Esophagus muscularis mucosa (tissue), 4 donors: ENCODE results near the gene NIPSNAP2. TPM values are rescaled to one million over a fixed set of nuclear protein-coding genes. Genes with fewer than 3 reads are reported as not detected.
"Not testable (repeated sequence)": the region's sequence is repeated elsewhere in the genome, so short reads cannot be mapped to it uniquely, and the experiment has no call there.

Source experiments
- DNase-seq: peaks from one replicate; pipeline ENCODE4 v3.0.0-alpha.2; 2017; ENCODE audit errors: extremely low spot score
- H3K27ac ChIP-seq, 4 donors: fragments of 200-600 bp; sonication (generic); replicated peaks in 1 of 4; 1 replicate in 3 of 4; 2 replicates in 1 of 4; pipeline ENCODE4 v1.5.1; 2016 to 2019; ENCODE audit warnings: mild to moderate bottlenecking in 1 of 4
- H3K27me3 ChIP-seq, 4 donors: fragments of 200-600 bp; sonication (generic); one replicate each; pipeline versions ENCODE4 v1.5.1 to v1.6.0; 2016 to 2019
- H3K36me3 ChIP-seq, 4 donors: fragments of 200-600 bp; sonication (generic); one replicate each; pipeline ENCODE4 v1.5.1; 2016 to 2019
- H3K4me1 ChIP-seq, 4 donors: fragments of 200-600 bp; sonication (generic); one replicate each; pipeline ENCODE4 v1.5.1; 2016 to 2019
- H3K4me3 ChIP-seq, 4 donors: fragments of 200-600 bp; sonication (generic); 1 replicate in 2 of 4; 2 replicates in 2 of 4; pipeline ENCODE4 v1.5.1; 2016 to 2019; ENCODE audit warnings: mild to moderate bottlenecking in 4 of 4, moderate library complexity in 1 of 4
- H3K9me3 ChIP-seq, 4 donors: fragments of 200-600 bp; sonication (generic); 1 replicate in 3 of 4; 2 replicates in 1 of 4; pipeline ENCODE4 v1.5.1; 2016 to 2019
- EP300 ChIP-seq: sonication (generic); formaldehyde crosslinking; IDR thresholded peaks from one replicate; pipeline ENCODE4 v1.6.1; 2017; ENCODE audit warnings: antibody characterized with exemption
- POLR2A ChIP-seq: fragments of 450-650 bp; IDR thresholded peaks from one replicate; pipeline ENCODE4 v1.6.1; 2017; ENCODE audit warnings: antibody characterized with exemption, moderate library complexity, mild to moderate bottlenecking, low read depth
- POLR2AphosphoS5 ChIP-seq, 2 donors: sonication (generic); formaldehyde crosslinking; IDR thresholded peaks; one replicate each; pipeline ENCODE4 v1.6.1; 2017; ENCODE audit warnings: antibody characterized with exemption in 2 of 2
- WGBS: methylation state at CpG from one replicate; pipeline ENCODE4 v1.1.5; 2018; 5-methylcytosine and 5-hydroxymethylcytosine counted together
- intact Hi-C: fragments of 100-400 bp; cut with DNase I; formaldehyde crosslinking; loops from one replicate; pipeline ENCODE4 v1.15.1; 2023
- total RNA-seq, 4 donors: library from RNA; depleted of rRNA; stranded (reverse); fragments of >200 nt; gene quantifications; one replicate each; pipeline versions ENCODE4 v1.1.0 to v1.2.1, GENCODE V29; 2016
- TF ChIP-seq, protein P1 (sequence below), 3 experiments: fragments of 200-600 bp in 2 of 3; fragments of 450-650 bp in 1 of 3; sonication (generic) in 2 of 3; IDR thresholded peaks; one replicate each; pipeline ENCODE4 v1.5.1; 2017 to 2019; ENCODE audit warnings: antibody characterized with exemption in 3 of 3, mild to moderate bottlenecking in 2 of 3, moderate library complexity in 1 of 3

Gene NIPSNAP2
- total RNA-seq, 4 donors from 2014 or later = 93.3 to 131 (median 116) TPM

DNA sequence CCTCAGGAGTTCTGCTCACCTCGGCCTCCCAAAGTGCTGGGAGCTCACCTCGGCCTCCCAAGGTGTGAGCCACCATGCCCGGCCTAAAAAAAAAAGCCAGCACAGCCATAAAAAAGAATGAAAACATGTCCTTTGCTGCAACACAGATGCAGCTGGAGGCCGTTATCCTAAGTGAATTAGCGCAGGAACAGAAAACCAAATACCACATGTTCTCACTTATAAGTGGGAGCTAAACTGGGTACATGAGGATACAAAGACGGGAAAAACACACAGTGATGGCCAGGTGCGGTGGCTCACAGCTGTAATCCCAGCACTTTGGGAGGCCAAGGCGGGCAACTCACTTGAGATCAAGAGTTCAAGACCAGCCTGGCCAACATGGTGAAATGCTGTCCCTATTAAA lies 66.0 kb downstream of the NIPSNAP2 start:
- WGBS = 93% methylated on average over 8 of the region's 8 CpGs
- no peak for TF ChIP-seq POLR2AphosphoS5 (IDR thresholded peaks at IDR 0.05)
- no peak for TF ChIP-seq POLR2A
- TF ChIP-seq EP300 = no peak
- TF ChIP-seq, protein P1, sequence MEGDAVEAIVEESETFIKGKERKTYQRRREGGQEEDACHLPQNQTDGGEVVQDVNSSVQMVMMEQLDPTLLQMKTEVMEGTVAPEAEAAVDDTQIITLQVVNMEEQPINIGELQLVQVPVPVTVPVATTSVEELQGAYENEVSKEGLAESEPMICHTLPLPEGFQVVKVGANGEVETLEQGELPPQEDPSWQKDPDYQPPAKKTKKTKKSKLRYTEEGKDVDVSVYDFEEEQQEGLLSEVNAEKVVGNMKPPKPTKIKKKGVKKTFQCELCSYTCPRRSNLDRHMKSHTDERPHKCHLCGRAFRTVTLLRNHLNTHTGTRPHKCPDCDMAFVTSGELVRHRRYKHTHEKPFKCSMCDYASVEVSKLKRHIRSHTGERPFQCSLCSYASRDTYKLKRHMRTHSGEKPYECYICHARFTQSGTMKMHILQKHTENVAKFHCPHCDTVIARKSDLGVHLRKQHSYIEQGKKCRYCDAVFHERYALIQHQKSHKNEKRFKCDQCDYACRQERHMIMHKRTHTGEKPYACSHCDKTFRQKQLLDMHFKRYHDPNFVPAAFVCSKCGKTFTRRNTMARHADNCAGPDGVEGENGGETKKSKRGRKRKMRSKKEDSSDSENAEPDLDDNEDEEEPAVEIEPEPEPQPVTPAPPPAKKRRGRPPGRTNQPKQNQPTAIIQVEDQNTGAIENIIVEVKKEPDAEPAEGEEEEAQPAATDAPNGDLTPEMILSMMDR (IDR thresholded peaks at IDR 0.05) = no peak
- peaks cover 8 to 18% (median 9%) of the 10 kb centered on the region in 4 donors for H3K4me1 ChIP-seq
- DNase-seq = no peak
- no peaks in the 10 kb centered on the region for H3K9me3 ChIP-seq
- H3K36me3 ChIP-seq = peaks cover 0 to 11% (median 4%) of the 10 kb centered on the region in 4 donors
- H3K27ac ChIP-seq = no peak overlapping the region
- intact Hi-C loops = no loop called here
- no peaks in the 10 kb centered on the region for H3K27me3 ChIP-seq
- no peak overlapping the region for H3K4me3 ChIP-seq

DNA sequence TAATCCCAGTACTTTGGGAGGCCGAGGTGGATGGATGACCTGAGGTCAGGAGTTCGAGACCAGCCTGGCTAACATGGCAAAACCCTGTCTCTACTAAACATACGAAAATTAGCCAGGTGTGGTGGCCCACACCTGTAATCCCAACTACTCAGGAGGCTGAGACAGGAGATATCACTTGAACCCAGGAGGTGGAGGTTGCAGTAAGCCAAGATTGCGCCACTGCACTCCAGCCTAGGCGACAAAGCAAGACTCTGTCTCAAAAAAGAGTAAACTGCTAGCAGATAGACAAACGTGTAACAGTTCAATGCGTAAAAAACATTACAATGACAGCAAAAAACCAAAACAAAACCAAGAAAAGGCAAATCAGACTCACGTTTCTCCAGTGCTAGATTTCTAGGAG lies 67.2 kb downstream of the NIPSNAP2 start:
- 84% methylated on average over 8 of the region's 8 CpGs for WGBS
- DNase-seq, intact Hi-C loops, H3K4me3 ChIP-seq, H3K27ac ChIP-seq, H3K9me3 ChIP-seq, H3K27me3 ChIP-seq: not testable (repeated sequence)
- Histone ChIP-seq H3K36me3 (peaks cover 0 to 11% (median 4%) of the 10 kb centered on the region in 4 donors), H3K4me1 (peaks cover 8 to 18% (median 9%) of the 10 kb centered on the region in 4 donors)

DNA sequence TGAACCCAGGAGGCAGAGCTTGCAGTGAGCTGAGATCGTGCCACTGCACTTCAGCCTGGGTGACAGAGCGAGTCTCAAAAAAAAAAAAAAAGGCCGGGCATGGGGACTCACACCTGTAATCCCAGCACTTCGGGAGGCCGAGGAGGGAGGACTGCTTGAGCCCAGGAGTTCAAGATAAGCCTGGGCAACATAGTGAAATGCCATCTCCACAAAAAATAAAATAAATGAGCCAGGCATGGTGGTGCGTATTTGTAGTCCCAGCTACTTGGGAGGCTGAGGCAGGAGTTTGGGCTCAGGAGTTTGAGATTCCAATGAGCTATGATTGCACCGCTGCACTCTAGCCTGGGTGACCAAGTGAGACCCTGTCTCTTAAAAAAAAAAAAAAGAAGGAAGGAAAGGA lies 68.2 kb downstream of the NIPSNAP2 start:
- WGBS = 90% methylated on average over 7 of the region's 7 CpGs
- H3K4me3 ChIP-seq, H3K27ac ChIP-seq, intact Hi-C loops, H3K9me3 ChIP-seq, DNase-seq, H3K36me3 ChIP-seq, H3K27me3 ChIP-seq: not testable (repeated sequence)
- peaks cover 8 to 18% (median 9%) of the 10 kb centered on the region in 4 donors for H3K4me1 ChIP-seq

DNA sequence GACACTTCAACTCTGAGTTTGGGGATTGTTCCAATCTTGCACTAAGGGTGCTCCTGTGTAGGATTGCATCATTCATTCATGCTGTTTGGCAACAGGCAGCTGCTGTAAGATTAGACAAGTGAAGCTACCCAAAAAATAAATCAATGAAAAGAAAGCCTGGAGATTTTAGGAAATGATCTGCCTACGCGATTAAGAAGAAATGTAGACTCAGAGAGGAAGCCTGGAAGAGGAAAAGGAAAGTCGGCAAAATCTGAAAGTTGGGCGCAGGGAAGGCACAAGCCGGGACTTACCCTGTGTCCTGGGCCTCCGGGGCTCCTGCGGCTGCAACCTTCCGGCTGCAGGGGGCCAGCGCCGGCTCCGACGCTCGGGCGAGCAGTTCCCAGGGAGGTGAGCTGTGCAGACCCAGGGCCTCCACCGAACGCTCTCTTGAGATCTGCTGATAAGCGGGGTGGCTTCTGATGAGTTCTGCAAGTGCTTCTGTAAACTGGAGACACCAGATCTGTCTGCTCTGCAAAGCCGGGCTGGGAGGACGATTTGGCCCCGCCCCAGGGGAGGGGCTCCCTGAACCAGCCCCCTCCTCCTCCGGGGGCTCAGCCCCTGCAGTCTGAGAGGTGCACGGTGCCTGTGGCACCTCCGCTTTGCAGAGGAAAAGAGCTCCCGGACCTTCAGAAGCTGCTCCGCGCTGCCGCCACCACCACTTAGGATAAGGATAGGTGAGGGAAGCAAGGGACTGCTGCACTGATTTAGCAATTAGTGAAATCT lies 69.5 kb downstream of the NIPSNAP2 start:
- intact Hi-C loops = no loop called here
- Histone ChIP-seq H3K27me3 (no peaks in the 10 kb centered on the region), H3K36me3 (peaks cover 0 to 13% (median 4%) of the 10 kb centered on the region in 4 donors), H3K4me1 (peaks cover 8 to 18% (median 9%) of the 10 kb centered on the region in 4 donors), H3K27ac (peak overlapping the region in 3 of 4 donors; percentile 19 to 37 (median 36)), H3K9me3 (no peaks in the 10 kb centered on the region), H3K4me3 (peak overlapping the region; percentile 61 to 68 (median 65))
- DNase-seq = no peak
- 2% methylated on average over 18 of the region's 27 CpGs for WGBS
- TF ChIP-seq, protein P1 (IDR thresholded peaks at IDR 0.05) = peak in 2 of 3 experiments; percentile 5 to 47
- TF ChIP-seq EP300 = no peak
- TF ChIP-seq POLR2AphosphoS5 (IDR thresholded peaks at IDR 0.05) = no peak
- TF ChIP-seq POLR2A = no peak

DNA sequence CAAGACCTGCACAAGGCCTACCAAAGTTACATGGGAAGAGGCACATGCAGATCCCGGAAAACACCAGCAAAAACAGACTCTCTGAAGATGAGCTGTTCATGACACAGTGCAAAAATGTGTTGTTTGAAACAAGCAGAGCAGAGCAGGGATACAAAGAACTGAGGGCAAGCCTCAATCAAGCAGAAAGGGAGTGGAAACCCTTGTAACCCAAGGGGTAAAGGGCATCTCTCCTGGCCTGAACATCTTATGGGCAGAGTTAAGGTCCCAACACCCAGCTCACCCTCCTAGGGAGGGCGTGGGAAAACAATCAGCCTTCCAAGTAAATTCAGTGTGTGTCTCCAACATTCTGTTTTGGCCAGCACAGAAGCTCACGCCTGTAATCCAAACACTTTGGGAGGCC lies 76.3 kb downstream of the NIPSNAP2 start:
- peaks cover 0 to 21% (median 4%) of the 10 kb centered on the region in 4 donors for H3K36me3 ChIP-seq
- TF ChIP-seq POLR2A (no peak), POLR2AphosphoS5 (IDR thresholded peaks at IDR 0.05) (no peak), EP300 (no peak)
- TF ChIP-seq, protein P1 (IDR thresholded peaks at IDR 0.05) = no peak
- H3K9me3 ChIP-seq = no peaks in the 10 kb centered on the region
- WGBS = 75% methylated on average over 3 of the region's 3 CpGs
- H3K27me3 ChIP-seq = no peaks in the 10 kb centered on the region
- no peak overlapping the region for H3K4me3 ChIP-seq
- no peak for DNase-seq
- no peak overlapping the region for H3K27ac ChIP-seq
- intact Hi-C loops = no loop called here
- no peaks in the 10 kb centered on the region for H3K4me1 ChIP-seq

DNA sequence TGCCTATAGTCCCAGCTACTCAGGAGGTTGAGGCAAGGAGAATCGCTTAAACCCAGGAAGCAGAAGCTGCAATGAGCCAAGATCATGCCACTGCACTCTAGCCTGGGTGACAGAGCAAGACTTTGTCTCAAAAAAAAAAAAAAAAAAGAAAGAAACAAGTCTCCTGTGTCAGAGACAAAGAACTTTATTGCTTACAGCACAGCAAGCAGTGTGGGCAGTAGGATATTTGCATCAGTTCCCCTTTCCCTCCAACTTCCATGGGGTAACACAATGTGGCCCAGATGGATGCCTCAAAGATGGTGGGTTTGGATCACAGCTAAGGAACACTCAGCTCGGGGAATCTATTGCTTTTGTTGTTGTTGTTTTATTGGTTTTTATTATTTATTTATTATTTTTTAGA lies 81.4 kb downstream of the NIPSNAP2 start:
- peaks cover 0 to 17% (median 4%) of the 10 kb centered on the region in 4 donors for H3K36me3 ChIP-seq
- WGBS = 84% methylated on average over 2 of the region's 2 CpGs
- H3K4me3 ChIP-seq, DNase-seq, H3K27me3 ChIP-seq, H3K9me3 ChIP-seq, intact Hi-C loops: not testable (repeated sequence)
- H3K27ac ChIP-seq = peak overlapping the region in 2 of 4 donors; percentile 69 to 99
- peaks cover 10 to 48% (median 46%) of the 10 kb centered on the region in 4 donors for H3K4me1 ChIP-seq
